ENCODE data around the gene ALOXE3.

The ALOXE3 gene

DNA sequence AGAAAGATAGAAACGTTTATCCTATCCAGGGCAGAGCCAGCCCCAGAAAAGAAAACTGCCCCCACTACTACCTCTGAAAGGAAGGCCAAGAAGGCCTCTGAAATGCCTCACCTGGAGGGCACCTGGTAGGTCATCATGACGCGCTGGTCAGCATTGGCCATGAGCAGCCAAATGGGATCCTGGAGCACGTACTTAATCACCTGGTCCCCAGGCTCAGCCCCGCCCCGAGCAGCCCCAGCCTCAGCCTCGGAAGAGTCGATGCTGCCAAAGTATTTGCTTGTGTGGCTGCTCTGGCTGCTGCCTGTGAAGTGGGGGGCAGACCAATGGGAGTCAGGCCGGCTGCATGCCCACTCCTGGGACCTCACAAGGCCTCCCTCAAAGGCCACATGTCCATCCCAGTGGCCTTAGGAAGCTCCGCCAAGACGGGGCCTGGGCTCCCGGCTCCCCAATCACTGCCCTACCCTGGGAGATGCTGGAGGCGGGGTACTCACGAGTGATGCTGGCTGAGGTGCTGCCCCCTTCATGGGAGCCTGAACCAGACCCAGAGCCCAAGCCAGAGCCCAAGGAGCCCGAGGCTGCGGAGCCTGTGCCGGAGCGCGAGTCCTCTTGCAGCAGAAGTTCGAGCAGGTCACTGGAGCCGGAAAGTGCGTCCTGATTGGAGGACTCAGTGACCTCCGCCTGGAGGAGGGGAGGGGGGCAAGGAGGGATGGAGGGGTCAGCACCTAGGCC, 24.0 kb upstream of the ALOXE3 start:
- no peak for DNase-seq (ENCODE audit: low read depth)

- DNase-seq (ENCODE audit: low read depth) = no peak
These were observed 23.4 kb upstream of the ALOXE3 start for GRCh38 chr17:8141741-8142140.

GRCh38 chr17:8141045-8141444, 22.7 kb upstream of the ALOXE3 start:
- DNase-seq (ENCODE audit: low read depth) = no peak

- no peak for DNase-seq (ENCODE audit: low read depth)
These were observed 22.0 kb upstream of the ALOXE3 start for GRCh38 chr17:8140065-8141029.

- peak; percentile 99 for DNase-seq (ENCODE audit: low read depth)
These were observed 20.5 kb upstream of the ALOXE3 start for GRCh38 chr17:8138672-8139371.

GRCh38 chr17:8138374-8138671, 20.0 kb upstream of the ALOXE3 start:
- no peak for DNase-seq (ENCODE audit: low read depth)

GRCh38 chr17:8137645-8138373, 19.5 kb upstream of the ALOXE3 start:
- peak; percentile 20 for DNase-seq (ENCODE audit: low read depth)

GRCh38 chr17:8133941-8134340, 15.6 kb upstream of the ALOXE3 start:
- DNase-seq (ENCODE audit: low read depth) = no peak

- DNase-seq (ENCODE audit: low read depth) = no peak
These were observed 15.1 kb upstream of the ALOXE3 start for GRCh38 chr17:8133399-8133798.

DNA sequence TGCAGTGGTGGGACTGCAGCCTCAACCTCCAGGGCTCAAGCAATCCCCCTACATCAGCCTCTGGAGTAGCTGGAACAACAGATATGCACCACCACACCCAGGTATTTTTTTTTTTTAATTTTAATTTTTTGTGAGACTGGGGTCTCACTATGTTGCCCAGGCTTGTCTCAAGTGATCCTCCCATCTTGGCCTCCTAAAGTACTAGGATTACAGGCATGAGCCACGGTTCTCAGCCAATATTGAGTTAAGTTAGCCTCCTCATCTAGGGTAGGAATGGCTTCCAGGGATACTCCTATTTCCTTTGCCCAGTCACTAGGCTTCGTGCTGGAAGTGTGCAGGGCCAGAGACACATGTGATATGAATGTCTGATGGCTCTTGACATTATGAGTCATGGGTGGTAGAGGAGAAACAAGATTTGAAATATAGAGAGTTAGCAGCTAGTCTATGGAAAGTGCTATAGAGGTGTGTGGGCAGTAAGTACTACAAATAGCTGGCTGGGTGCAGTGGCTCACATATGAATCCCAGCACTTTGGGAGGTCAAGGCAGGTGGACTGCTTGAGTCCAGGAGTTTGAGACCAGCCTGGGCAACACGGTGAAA, 13.6 kb upstream of the ALOXE3 start:
- peak; percentile 62 for DNase-seq (ENCODE audit: low read depth)

DNA sequence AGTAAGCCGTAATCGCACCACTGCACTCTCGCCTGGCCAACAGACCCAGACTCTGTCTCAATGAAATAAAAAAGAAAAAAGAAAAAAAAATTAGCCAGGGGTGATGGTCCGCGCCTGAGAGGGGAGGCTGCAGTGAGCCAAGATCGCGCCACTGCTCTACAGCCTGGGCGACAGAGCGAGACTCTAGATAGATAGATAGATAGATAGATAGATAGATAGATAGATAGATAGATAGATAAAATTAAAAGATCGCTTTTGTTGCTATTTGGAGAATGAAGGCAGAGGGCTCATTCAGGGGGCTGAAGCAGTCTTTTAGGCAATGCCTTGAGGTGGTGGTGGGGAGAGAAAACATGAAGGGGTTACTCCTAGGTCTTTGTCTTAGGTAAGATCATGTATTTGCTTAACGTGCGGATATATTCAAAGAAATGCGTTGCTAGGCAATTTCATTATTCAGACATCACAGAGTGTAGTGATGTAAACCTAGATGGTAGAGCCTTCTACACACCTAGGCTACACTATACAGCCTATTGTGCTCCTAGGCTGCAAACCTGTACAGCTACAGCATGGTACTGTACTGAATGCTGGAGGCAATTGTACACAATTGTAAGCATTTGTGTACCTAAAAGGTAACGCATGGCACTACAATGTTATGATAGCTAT, 9.9 kb upstream of the ALOXE3 start:
- DNase-seq (ENCODE audit: low read depth) = no peak

GRCh38 chr17:8126491-8127066, 8.3 kb upstream of the ALOXE3 start:
- peak; percentile 51 for DNase-seq (ENCODE audit: low read depth)

DNA sequence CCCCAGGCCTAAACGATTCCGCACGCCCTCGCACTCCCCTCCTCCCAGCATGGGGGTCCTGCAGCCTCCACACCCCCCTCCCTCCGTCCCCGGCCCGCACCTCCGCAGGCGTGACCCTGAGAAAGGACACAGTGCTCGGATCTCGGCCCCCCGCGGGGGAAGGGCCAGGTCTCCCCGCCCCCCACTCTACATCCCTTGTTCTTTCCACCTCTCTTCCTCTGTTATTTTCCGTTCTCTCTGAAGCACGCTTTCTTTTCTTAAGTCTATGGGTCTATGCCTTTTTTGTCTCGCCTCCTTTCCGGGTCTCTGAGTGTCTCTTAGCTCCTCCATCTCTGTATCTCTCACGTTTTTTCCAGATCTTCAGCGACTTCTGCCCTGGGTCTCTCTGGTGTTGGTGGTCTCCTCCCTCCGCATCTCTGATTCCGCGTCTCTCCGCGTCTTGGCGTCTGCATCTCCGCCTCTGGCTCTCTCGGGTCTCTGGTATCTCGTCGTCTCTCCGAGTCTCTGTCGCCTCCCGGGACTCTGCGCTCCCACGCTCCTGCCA, 7.7 kb upstream of the ALOXE3 start:
- DNase-seq (ENCODE audit: low read depth) = peak; percentile 40

DNA sequence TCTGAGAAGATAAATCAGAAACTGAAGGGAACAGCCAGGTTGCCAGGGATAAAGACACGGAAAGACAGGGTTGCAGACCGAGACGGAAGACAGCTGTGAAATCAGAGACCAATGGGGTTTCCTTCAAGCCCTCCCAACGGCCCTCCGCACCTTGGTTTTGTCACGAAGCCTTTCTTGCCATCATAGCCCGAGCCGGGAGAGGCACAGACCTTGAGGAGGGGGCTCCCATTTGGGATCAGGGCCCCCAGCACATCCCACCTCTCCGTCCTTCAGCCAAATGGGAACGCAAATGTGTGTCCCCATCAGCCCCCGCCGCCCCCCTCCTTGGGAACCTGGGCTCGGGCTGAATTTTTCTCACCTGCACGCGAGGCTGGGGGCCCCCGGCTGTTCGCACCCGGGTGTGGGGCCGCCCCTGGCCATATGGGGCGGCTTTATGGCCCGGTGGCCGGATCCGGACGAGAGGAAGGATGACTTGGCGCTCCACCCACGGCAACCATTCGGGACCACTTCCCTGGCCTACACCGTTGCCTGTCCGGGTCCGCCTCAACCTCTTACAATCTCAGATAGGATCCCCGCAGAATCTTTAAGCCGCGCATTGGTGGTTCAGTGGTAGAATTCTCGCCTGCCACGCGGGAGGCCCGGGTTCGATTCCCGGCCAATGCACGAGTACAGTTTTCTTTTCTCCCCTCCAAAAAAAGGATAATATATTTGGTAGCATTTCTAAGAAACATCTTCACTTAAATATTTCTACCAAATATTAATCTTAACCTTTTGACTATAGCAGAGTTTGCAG, 7.0 kb upstream of the ALOXE3 start:
- DNase-seq (ENCODE audit: low read depth) = peak; percentile 78

DNA sequence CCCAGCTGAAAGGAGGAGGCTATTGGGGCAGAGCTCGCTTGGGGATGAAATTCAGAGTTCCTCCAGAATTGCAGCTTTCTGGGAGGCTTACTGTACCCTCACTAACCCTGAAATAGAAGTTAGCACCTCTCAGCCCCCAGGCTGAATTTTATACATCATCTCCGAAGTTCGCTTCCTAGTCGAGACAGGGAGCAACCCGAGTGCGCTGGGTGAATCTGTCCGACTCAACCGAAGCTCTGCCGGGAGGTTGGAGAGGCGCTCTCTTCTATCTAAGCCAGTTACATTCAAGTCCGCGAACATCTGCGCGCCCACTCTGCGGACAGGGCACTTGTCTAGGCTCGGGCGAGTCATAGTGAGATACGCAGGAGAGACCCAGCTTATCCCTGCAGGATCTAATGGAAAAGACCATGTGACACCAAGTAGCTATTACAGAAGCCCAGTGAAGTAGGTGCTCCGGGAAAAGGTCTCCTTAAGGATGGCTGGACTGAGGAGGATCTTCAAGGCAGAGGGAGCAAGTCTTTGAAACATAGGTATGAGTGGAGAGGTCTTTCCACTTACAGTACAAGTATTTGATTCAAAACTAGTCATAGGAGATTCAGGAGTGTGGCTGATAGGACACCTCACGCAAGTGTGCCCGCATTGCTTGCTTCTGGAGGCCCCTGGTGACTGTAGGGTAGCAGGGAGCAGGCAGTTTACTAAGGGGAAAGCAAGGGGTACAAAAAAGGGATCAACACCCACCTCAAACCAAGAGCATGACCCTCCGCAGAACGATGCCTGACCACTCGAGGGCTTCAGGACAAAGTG, 6.2 kb upstream of the ALOXE3 start:
- peak; percentile 34 for DNase-seq (ENCODE audit: low read depth)

GRCh38 chr17:8123695-8124349, 5.5 kb upstream of the ALOXE3 start, which contains the start of gene HES7:
Gene HES7 (minus strand): TSS chr17:8124106. CDS start chr17:8124084, 22 bp downstream.
- DNase-seq (ENCODE audit: low read depth) = peak; percentile 32

GRCh38 chr17:8122924-8123694, 4.8 kb upstream of the ALOXE3 start:
- peak; percentile 44 for DNase-seq (ENCODE audit: low read depth)
